ENCODE results near the gene TTC7B.

GRCh38 chr14:90649083-90649482, 167.1 kb downstream of the TTC7B start:
- no peak for TF ChIP-seq POLR2AphosphoS5 (IDR thresholded peaks at IDR 0.05; ENCODE audit: low read depth, low read length)
- TF ChIP-seq CTCF (IDR thresholded peaks at IDR 0.05) = no peak
